NK-92 treated with Interleukin-12 subunit alpha and Interleukin-12 subunit beta, amount 100 ng/mL, for 24 hours (cell line): Measurements from ENCODE around the gene TSG101.

ENCODE experiments used
- DNase-seq: peaks from one replicate; lab custom pipeline; 2025; lab: John Stamatoyannopoulos, UW

TSG101 gene

DNA sequence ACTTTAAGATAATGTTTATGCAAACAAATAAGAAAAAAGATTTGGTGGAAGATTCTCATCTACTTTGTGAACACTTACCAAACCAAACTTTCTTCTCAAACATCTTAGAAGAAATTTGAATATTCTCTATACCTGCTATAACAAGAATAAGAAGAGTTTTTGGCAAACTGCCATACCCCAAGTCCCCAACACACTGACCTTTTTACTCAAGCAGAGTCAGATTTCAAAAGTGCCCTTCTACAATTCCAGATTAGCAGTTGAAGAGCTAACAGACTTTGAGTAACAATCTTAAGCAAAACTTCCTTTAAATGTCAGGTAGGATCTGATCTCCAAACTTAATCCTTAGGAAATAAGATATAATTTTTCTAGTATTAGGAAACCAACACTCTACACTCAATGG is 33.9 kb downstream of the TSG101 start:
- DNase-seq, result no peak

DNA sequence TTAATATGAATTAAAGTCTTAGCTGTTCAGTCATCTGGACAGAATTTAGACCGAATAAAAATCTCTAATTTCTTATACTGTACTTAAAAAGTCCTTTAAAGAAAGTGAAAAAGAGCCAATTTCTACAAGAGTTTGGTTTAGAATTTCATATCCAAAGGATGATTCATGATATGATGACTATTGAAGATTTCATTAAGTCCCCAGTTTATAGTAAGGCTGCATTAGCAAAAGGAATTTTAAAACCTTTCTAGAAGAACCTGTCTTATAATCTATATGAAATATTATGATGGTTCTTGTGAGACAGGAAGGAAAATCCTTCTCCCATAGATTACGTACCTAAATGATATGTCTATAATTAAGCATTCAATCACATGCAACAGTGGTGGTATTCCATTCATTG is 34.8 kb downstream of the TSG101 start:
- no peak for DNase-seq

DNA sequence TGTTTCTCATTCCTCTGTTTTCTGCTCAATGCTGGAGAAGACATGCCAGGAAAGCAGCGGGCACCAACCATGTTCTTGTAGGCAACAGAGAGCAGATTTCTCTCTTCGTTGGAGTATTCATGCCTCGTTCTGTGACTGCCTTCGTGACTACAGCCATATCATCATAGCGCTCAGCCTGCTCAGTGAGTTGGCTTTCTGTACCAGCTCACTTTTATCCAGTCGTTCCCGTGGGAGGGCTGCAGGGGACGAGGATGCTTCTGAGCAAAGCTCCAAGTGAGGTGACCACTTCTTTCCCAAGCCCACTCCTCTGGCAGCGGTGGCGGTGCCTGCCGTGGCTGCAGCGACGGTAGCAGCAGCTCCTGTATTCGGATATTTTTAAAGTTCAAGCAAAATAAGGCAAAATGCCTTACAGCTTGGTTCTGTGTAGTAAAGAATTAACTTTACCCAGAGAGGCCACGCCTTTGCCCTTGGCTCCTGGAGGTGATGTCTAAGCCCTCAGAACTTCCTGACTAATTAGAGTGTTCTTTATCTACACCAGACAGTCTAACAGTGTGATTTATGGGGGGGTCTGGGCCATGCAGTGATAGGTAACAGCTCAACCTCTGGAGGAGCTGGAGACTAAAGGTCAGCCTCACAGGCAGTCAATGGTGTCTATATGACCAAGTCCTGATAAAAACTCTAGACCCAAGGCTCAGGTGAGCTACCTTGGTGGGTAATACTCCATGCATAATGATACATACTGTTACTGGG is 35.8 kb downstream of the TSG101 start:
- DNase-seq, result no peak

DNA sequence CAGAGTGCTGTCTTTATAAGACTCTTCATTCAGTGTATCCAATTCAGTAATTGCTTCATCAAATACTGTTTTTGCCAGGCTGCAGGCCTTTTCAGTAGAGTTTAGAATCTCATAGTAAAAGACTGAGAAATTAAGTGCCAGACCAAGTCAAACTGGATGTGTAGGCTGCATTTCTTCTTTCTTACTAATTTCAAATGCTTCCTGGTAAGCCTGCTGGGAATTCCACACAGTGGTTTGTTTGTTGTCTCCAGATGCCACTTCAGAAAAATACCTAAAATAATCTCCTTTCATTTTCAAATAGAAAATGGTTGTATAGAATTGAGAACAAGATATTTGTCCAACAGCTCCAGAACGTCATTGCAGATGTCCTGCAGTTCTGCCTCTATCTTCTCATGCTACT is 36.4 kb downstream of the TSG101 start:
- DNase-seq, result no peak

DNA sequence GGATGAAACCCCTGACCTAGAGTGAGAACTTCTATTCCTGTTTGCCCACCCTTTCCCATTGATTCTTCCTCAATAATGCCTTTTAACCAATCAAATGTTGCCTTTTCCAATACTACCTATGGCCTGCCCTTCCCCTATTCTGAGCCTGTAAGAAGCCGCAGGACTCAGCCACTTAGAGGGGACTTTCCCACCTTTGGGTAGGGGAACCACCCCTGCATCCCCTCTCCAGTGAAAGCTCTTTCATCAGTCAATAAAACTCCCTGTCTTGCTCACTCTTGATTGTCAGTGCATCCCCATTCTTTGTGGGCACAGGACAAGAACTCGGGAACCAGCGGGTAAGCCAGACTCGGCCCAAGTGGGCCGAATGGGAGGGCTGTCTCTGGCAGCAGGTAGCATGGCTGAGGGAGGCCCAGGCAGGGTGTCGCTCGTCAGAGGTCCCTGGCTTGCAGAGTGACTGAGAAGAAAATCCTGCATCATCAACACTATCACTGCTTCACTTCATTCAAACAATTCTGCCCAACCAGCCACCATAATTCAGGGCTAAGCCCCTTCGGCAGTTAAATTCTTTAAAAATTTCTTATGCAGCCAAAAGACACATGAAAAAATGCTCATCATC is 40.7 kb downstream of the TSG101 start:
- no peak for DNase-seq

DNA sequence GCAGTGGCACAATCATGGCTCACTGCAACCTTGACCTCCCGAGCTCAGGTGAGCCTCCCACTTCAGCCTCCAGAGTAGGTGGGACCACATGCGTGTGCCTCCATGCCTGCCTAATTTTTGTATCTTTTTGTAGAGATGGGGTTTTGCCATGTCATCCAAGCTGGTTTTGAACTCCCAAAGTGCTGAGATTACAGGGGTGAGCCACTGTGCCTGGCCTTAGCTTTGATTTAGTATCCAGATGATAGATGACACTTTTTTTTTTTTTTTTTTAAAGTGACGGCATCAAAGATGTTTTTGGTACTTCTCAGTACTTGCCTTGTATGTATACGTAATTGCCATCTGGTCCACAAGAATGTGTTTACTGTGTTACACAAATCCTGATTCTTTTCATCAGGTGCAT is 47.7 kb downstream of the TSG101 start:
- no peak for DNase-seq

DNA sequence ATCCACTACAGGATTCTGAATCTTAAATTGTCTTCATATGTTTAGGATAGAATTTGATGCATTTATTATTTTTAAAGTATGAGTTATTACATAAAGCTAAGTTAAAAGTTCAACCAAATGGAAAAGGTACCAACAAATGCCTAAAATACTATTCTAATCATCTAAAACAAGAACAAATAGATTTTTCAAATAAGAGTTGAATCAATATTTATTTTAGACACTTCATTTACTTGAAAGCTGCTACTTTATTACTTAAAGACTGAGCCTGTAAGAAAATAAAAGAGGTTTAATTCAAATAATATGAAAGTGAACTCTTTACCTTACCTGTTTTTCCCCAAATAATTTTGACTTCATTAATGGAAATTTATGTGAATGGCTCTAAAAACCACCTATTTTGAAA is 54.2 kb downstream of the TSG101 start:
- DNase-seq, result no peak

DNA sequence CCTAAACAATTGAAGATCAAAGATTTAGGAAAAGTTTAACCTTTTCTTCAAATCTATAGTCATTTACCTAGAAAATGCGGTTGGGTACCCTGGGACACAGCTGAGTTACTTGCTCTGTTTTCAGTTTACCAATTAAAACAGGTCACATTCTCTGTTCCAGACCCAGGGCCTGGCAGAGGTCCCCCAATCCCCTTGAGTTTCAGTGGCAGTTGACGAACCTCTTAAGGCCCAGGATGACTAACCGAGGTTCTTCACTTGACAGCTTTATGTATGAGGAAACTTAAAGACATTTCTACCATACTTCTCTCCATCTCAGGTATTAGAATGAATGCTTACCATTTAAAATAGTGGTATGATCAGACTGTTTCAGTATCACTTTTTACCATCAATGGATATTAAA is 54.7 kb downstream of the TSG101 start:
- no peak for DNase-seq

DNA sequence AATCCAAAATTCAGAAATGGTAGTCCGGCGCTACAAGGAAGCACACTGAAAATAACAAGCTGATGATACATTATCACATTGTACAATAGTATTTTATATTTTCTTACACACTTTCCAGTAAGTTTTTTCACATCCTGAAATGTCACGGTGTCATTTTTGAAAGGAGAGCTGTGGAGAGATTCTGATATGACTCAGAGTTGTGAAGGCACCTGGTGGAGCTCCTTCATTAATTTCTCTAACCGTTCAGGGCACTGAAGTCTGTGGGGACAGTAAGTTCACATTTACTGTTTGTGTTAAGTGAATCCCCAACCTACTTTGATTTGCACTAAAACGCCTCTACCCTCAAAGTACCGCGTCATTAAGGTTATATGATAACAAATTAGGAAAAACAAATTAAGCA is 57.8 kb downstream of the TSG101 start:
- no peak for DNase-seq

DNA sequence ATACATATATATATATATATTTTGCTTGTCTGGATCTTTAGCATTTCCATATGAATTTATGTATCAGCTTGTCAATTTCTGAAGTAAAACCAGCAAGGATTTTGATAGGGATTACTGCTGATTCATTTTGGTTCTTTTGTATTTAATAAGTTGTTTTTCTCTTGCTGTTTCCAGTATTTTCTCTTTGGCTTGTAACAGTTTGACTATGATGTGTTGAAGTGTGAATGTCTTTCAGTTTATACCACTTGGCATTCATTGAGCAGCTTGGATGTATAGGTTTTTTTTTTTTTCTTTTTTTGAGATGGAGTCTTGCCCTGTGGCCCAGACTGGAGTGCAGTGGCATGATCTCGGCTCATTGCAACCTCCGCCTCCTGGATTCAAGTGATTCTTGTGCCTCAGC is 58.7 kb downstream of the TSG101 start:
- no peak for DNase-seq

DNA sequence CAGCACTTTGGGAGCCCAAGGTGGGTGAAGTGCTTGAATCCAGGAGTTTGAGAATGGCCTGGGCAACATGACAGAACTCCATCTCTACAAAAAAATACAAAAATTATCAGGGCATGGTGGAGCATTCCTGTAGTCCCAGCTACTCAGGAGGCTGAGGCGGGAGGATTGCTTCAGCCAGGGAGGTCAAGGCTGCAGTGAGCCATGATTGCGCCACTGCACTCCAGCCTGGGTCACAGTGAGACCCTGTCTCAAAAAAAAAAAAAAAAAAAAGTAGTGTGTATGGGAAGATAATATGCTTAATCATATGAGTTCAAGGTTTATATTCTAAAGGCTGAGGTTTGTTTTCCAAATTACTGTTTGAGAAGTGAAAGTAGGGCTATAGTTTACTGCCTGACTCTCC is 60.3 kb downstream of the TSG101 start:
- DNase-seq, result no peak

DNA sequence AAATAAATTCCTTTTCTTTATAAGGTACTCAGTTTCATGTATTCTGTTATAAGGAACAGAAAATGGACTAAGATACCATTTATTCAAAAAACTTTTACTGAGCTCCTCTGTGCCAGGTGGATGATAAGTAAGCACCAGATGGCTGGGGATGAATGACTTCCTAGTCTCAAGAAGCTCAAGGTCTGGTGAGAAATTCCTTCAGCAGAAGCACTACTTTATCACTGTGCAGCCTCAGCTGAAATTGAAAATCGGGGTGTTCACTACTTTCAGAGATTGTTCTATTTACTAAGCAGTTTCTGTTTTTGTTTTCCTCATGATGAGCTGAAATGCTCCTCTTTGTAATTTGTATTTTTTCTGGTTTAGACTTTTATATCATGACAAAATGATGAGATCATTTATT is 63.3 kb downstream of the TSG101 start:
- no peak for DNase-seq

DNA sequence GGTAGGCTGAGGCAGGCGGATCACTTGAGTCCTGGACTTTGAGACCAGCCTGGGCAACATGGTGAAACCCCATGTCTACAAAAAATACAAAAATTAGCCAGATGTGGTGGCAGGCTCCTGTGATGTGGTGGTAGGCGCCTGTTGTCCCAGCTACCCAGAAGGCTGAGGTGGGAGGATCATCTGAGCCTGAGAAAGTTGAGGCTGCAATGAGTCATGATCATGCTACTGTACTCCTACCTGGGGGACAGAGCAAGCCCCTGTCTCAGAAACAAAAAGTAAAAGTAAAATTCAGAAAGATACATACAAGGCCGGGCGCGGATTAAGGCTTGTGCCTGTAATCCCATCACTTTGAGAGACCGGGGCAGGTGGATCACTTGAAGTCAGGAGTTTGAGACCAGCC is 64.8 kb downstream of the TSG101 start:
- DNase-seq, result no peak

DNA sequence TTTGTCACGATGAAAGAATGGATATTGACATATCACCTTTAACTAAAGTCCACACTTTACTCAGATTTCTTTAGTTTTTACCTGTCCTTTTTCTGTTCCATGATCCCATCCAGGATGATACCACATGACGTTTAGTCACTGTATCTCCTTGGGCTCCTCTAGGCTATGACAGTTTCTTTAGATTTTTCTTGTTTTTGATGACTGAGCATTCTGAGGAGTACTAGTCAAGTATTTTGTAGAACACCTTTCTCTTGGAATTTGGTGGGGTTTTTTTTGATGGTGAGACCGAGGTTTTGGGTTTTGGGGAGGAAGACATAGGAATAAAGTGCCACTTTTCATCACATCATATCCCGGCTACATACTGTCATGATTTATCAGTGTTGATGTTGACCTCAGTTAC is 67.1 kb downstream of the TSG101 start:
- DNase-seq, result no peak

DNA sequence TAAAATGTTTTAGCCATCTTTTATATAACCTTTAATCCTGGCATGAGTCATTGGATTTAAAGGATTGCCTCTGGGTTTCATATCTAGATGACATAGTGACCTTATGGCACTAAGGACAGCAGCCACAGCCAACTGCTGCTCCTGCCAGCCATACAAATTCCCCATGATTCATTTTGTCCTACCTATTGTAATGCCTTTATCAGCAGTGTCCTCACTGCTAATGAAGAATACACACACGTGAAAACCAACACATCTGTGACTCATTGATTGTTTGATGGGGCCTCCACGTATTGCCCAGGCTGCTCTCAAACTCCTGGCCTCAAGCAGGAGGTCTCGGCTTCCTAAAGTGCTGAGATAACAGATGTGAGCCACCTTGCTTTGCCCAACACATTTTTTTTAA is 69.3 kb downstream of the TSG101 start:
- DNase-seq, result no peak

DNA sequence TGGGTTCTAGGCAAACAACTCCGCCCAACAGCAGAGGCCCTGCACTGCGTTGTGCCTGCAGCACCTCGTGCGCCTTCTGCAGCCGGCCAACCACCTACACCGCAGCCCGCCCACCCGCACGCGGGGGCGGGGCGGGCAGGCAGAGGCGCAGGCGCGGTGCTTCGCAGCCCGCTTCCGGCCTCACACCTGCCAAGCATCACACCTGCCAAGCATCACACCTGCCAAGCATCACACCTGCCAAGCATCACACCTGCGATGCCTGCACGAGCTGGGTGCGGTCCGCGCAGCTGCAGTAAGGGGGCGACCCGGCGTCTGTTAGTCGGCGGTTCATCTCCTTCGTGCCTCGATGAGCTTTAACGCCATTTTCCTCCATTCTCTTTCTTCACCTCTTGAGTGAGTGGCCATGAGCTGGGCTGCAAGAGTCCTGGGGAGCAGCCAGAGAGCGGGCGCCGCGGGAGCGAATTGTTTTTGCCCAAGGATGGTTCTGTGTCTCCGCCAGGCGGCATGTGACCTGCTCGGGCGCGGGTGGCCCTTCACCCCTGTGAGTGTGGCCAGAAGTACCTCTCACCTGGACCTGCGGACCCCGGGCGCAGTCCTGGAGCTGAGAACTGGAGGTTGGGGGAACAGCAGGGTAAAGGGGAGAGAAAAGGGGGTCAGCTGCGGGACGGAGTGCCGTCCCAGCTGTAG is 70.9 kb downstream of the TSG101 start, which contains the start of gene LDHAL6A:
LDHAL6A (plus strand) TSS at position 171 of the 687 bp plus-strand sequence. CDS start 825 bp downstream, outside the sequence.
- DNase-seq, result no peak

DNA sequence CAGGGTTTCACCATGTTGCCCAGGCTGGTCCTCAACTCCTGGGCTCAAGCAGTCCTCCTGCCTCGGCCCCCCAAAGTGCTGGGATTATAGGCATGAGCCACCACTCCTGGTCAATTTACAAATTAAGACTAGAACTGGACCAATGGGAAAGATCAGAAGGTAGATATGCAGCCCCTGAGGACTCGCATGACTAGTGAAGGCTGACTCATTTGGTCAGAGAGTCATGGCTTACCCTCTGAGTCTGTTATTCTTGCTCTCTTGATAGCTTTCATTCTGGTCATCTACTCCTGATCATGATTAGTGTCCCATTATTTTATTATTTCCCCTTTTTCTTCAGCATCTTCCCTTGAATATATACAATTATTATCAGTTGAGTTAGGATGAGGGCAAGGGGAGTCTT is 73.8 kb downstream of the TSG101 start:
- DNase-seq, result no peak

DNA sequence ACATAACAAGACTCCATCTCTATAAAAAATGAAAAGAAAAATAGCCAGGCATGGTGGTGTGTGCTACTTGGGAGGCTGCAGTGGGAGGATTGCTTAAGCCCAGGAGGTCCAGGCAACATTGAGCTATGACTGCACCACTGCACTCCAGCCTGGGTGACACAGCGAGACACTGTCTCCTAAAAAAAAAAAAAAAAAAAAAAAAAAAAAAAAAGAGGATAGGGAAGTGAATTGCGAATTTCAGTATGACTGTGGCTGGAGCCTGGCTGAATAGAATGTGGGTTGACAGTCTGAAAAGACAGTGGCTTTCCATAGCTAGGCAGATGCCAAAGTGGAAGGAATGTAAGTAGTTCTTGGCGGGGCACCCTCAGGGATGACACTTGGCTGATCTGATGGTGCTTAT is 77.5 kb downstream of the TSG101 start:
- no peak for DNase-seq

DNA sequence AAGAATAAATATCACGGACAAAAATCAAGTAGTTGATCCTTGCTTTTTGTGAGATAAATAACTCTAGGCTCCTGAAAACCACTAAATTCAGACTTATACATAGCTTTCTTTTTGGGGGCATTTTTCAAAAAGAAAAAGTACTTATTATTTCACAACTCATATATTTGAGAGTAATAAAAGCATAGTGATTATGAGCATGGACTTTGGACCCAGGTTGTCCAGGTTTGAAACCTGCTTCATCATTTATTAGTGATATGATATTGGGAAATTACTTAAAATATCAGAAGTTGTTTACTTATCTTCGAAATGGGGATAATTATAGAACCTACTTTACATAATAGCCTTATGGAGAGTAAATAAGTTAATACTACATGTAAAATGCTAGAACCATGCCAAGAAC is 88.1 kb downstream of the TSG101 start:
- no peak for DNase-seq
